ENCODE results near the gene PIP5K1B. TPM values are rescaled to one million over a fixed set of nuclear protein-coding genes. Genes with fewer than 3 reads are reported as not detected.

PIP5K1B gene
- total and polyA plus RNA-seq, 2 donors (not counting 3 experiments of a cell fraction or from before 2014, with no cell fraction given), result 0.27 TPM; not detected in 1

- no peaks in the 10 kb centered on the region for H3K9me3 ChIP-seq (replicated peaks; ENCODE audit: control insufficient read depth, insufficient read depth, low read length)
- no peaks in the 10 kb centered on the region for H3K27me3 ChIP-seq (ENCODE audit: control insufficient read depth in 2 of 2, insufficient read depth in 2 of 2, low read length in 2 of 2)
- H4K20me1 ChIP-seq (replicated peaks; ENCODE audit: control insufficient read depth, extremely low read depth, insufficient read depth, low read length), result no peaks in the 10 kb centered on the region
- POLR2A ChIA-PET, result no interaction called here
- FAIRE-seq, result no peak
- dilution Hi-C loops (cut with MboI; ENCODE audit: extremely low pct_ligation_motif_present, low sequenced_read_pairs) (no loop called here), intact Hi-C loops (cut with micrococcal nuclease) (no loop called here)
- H3K27ac ChIP-seq (ENCODE audit: insufficient read depth, low read depth, low read length), result no peak overlapping the region
- no peak overlapping the region for H3K9ac ChIP-seq (replicated peaks; ENCODE audit: extremely low read depth, insufficient read depth, low read length)
- no peaks in the 10 kb centered on the region for H3K79me2 ChIP-seq (ENCODE audit: control insufficient read depth, insufficient read depth, low read length)
- no peak for TF ChIP-seq POLR2AphosphoS5 (IDR thresholded peaks at IDR 0.05; ENCODE audit: insufficient read depth, low read depth, low read length)
- no peak for TF ChIP-seq POLR2A (IDR thresholded peaks at IDR 0.05; ENCODE audit: low read depth, low read length)
- no peak for TF ChIP-seq EZH2 (IDR thresholded peaks at IDR 0.05; ENCODE audit: borderline replicate concordance, low read depth, low read length, severe bottlenecking)
- H2AFZ ChIP-seq (ENCODE audit: low read depth, low read length), result no peak overlapping the region
- no peak overlapping the region for H3K4me2 ChIP-seq (ENCODE audit: insufficient read depth, low read length)
- no peaks in the 10 kb centered on the region for H3K36me3 ChIP-seq (ENCODE audit: control insufficient read depth in 2 of 2, extremely low read depth in 1 of 2, insufficient read depth in 2 of 2, low read length in 2 of 2)
- H3K4me3 ChIP-seq (replicated peaks in 1 of 3; ENCODE audit: insufficient read depth in 1 of 3, low read depth in 1 of 3, low read length in 3 of 3), result no peak overlapping the region
- H3K4me1 ChIP-seq (ENCODE audit: control insufficient read depth, extremely low read depth, insufficient read depth, low read length), result no peaks in the 10 kb centered on the region
- BruUV-seq (replicated peaks), result no TSS peak
- CTCF ChIA-PET, result no interaction called here
- H3K9me1 ChIP-seq (replicated peaks; ENCODE audit: control insufficient read depth, extremely low read depth, insufficient read depth, low read length), result no peaks in the 10 kb centered on the region
- no peak for DNase-seq (ENCODE audit: low read depth, low spot score)
Observed at GRCh38 chr9:68970151-68970550, 265.1 kb downstream of the PIP5K1B start.

GRCh38 chr9:68973619-68974018 lies 268.6 kb downstream of the PIP5K1B start:
- H3K4me2 ChIP-seq (ENCODE audit: insufficient read depth, low read length), result no peak overlapping the region
- TF ChIP-seq EZH2 (IDR thresholded peaks at IDR 0.05; ENCODE audit: borderline replicate concordance, low read depth, low read length, severe bottlenecking) (no peak), GATA2 (IDR thresholded peaks at IDR 0.05; ENCODE audit: insufficient read depth, insufficient read length, low read depth, low read length) (no peak), POLR2AphosphoS5 (IDR thresholded peaks at IDR 0.05; ENCODE audit: insufficient read depth, low read depth, low read length) (no peak), POLR2A (IDR thresholded peaks at IDR 0.05; ENCODE audit: low read depth, low read length) (no peak), MYC (IDR thresholded peaks at IDR 0.05; ENCODE audit: low read depth, low read length) (no peak), JUN (IDR thresholded peaks at IDR 0.05; ENCODE audit: borderline replicate concordance, insufficient read depth, insufficient read length, low read depth) (no peak), FOS (IDR thresholded peaks at IDR 0.05; ENCODE audit: borderline replicate concordance, insufficient read depth, low read length) (no peak)
- TF ChIP-seq, protein P1, sequence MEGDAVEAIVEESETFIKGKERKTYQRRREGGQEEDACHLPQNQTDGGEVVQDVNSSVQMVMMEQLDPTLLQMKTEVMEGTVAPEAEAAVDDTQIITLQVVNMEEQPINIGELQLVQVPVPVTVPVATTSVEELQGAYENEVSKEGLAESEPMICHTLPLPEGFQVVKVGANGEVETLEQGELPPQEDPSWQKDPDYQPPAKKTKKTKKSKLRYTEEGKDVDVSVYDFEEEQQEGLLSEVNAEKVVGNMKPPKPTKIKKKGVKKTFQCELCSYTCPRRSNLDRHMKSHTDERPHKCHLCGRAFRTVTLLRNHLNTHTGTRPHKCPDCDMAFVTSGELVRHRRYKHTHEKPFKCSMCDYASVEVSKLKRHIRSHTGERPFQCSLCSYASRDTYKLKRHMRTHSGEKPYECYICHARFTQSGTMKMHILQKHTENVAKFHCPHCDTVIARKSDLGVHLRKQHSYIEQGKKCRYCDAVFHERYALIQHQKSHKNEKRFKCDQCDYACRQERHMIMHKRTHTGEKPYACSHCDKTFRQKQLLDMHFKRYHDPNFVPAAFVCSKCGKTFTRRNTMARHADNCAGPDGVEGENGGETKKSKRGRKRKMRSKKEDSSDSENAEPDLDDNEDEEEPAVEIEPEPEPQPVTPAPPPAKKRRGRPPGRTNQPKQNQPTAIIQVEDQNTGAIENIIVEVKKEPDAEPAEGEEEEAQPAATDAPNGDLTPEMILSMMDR (IDR thresholded peaks at IDR 0.05; ENCODE audit: extremely low read depth in 1 of 2, insufficient read depth in 1 of 2, low read depth in 1 of 2, low read length in 2 of 2), result no peak
- TF ChIP-seq, protein P2, sequence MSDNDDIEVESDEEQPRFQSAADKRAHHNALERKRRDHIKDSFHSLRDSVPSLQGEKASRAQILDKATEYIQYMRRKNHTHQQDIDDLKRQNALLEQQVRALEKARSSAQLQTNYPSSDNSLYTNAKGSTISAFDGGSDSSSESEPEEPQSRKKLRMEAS (IDR thresholded peaks at IDR 0.05; ENCODE audit: insufficient read depth, insufficient read length), result no peak
- no peak overlapping the region for H3K9ac ChIP-seq (replicated peaks; ENCODE audit: extremely low read depth, insufficient read depth, low read length)
- H3K4me3 ChIP-seq (replicated peaks in 1 of 3; ENCODE audit: insufficient read depth in 1 of 3, low read depth in 1 of 3, low read length in 3 of 3), result no peak overlapping the region
- no peaks in the 10 kb centered on the region for H3K36me3 ChIP-seq (ENCODE audit: control insufficient read depth in 2 of 2, extremely low read depth in 1 of 2, insufficient read depth in 2 of 2, low read length in 2 of 2)
- H3K27me3 ChIP-seq (ENCODE audit: control insufficient read depth in 2 of 2, insufficient read depth in 2 of 2, low read length in 2 of 2), result no peaks in the 10 kb centered on the region
- H3K79me2 ChIP-seq (ENCODE audit: control insufficient read depth, insufficient read depth, low read length), result no peaks in the 10 kb centered on the region
- intact Hi-C loops (cut with micrococcal nuclease), result no loop called here
- ChIA-PET POLR2A (no interaction called here), CTCF (interaction anchor here (1.0 kb wide), 1 partner anchor 11 kb away, joined by 4 read pairs; no protein-coding TSS in a partner anchor)
- H3K27ac ChIP-seq (ENCODE audit: insufficient read depth, low read depth, low read length), result no peak overlapping the region
- no peaks in the 10 kb centered on the region for H3K9me3 ChIP-seq (replicated peaks; ENCODE audit: control insufficient read depth, insufficient read depth, low read length)
- dilution Hi-C loops (cut with MboI; ENCODE audit: extremely low pct_ligation_motif_present, low sequenced_read_pairs), result no loop called here
- no peaks in the 10 kb centered on the region for H4K20me1 ChIP-seq (replicated peaks; ENCODE audit: control insufficient read depth, extremely low read depth, insufficient read depth, low read length)
- FAIRE-seq (no peak), DNase-seq (ENCODE audit: low read depth, low spot score) (no peak)
- no peaks in the 10 kb centered on the region for H3K4me1 ChIP-seq (ENCODE audit: control insufficient read depth, extremely low read depth, insufficient read depth, low read length)
- no TSS peak for BruUV-seq (replicated peaks)
- H2AFZ ChIP-seq (ENCODE audit: low read depth, low read length), result no peak overlapping the region
- no peaks in the 10 kb centered on the region for H3K9me1 ChIP-seq (replicated peaks; ENCODE audit: control insufficient read depth, extremely low read depth, insufficient read depth, low read length)
